GM12892 (cell line): ENCODE data around the gene LTC4S.

ENCODE experiments used
- POLR2AphosphoS5 ChIP-seq: IDR thresholded peaks from 2 replicates; pipeline ENCODE4 v1.6.1; 2011; ENCODE audit warnings: low read depth, low read length, control low read depth
- TAF1 ChIP-seq: IDR thresholded peaks from 2 replicates; pipeline ENCODE4 v1.6.1; 2011; ENCODE audit warnings: low read depth, mild to moderate bottlenecking, control low read depth, low read length, borderline replicate concordance

DNA sequence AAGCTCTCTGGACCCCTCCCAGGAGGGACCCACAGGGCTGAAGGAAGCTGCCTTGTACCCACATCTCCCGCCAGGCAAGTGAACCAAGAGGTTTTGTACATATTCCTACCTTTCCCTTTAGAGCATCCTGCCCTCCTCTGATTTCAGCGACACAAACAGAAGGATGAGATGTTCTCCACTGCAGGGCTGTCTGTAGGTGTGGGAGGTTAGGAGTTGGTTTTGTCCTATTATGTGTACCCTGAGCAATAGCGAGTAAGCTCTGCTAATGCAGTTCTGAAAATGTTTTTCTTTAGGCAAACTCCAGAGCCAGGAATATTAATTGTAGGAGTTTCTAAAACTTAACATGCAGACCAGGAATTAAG is 39.9 kb downstream of the LTC4S start:
- TF ChIP-seq POLR2AphosphoS5, result no peak
- TF ChIP-seq TAF1, result no peak
